HG03175 (cell line): Measurements from ENCODE around the gene PRPF38A.

Source experiments
- ATAC-seq: cut with Tn5 transposase; IDR thresholded peaks from one replicate; pipeline ENCODE4 v1.9.1; 2021; ENCODE audit warnings: mild to moderate bottlenecking, moderate library complexity; ENCODE audit not compliant: unreplicated experiment

PRPF38A gene

DNA sequence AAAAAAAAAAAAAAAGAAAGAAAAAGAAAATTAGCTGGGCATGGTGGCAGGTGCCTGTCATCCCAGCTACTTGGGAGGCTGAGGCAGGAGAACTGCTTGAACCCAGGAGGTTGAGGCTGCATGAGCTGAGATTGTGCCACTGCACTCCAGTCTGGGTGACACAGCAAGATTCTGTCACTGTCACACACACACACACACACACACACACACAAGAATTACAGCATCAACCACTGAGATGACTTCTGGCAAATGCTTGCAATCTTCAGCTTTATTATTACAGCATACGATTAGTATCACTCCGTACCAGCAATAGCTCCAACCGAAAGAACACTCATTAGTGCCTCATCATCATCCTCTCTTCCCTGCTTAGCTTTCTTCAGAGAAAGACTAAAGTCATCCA is 4.8 kb upstream of the PRPF38A start:
- no peak for ATAC-seq

DNA sequence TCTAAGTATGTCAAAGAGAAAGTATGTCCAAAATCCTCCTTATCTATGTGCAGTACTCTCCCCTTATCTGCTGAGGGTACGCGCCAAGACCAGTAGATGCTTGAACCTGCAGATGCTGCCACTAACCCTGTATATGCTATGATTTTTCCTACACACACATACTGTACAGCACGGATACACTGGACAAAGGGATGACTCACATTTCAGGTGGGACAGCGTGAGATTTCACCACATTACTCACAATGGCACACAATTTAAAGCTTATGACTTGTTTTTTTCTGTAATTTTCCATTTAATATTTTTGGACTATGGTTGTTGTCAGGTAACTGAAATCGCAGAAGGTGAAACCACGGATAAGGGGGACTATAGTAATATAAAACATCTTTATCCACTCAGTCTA is 4.3 kb upstream of the PRPF38A start:
- no peak for ATAC-seq

DNA sequence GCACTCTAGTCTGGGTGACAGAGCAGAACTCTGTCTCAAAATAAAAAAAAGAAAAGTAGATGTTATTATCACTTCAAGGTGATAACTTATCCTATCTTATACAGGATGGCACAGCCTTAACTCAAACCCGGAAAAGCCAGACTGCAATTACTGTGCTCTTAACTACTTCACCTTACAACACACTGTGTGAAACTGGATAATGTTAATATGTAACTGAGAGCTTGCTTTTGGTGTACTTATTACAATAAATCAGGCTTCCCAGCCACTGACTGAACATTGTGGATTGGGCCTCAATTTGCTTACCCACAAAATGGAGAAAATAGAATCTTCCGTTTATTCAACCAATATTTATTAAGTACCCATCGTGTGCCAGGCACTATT is 1.6 kb upstream of the PRPF38A start:
- no peak for ATAC-seq

DNA sequence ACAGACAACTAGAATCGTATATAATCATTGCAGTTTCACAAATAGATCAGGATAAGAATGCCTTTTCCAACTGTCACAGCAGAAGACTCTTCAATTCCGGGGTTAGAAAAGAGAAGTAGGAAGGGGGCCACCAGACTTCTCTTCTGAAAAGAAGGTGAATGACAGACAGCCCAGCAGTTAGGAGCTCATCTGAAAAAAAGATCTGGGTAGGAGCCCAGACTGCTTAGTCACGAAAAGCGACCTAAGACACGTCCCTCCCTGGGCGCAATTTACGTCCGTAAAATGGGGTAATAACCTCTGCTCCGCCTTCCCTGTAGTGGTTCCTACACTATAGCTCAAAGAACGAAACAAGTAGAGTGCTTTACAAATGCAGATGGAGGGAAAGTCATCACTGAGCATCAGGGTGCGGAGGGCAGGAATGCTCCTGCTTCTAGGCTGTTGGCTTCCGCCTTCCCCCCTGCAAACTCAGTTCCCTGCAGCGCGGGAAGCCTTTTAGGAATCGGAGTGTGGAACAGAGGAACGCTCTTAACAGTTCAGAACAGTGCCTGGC is 761 bp upstream of the PRPF38A start:
- peak; percentile 40 for ATAC-seq

DNA sequence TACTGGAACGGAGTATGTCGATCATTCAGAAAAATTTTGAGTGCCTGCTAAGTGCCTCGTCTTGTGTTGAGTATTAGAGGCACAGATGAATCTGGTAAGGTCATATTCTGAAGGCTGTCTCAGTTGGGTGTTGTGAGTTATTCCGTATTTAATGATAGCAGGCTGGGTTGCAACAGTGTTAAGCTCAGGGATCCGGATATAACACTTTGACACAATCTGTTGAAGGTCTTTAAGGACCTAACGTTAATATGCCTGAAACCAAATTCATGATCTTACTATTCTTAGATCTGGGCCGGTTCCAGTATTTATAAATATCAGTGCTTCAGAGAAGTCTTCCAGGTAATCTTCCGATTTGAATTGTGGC is 555 bp downstream of the PRPF38A start:
- ATAC-seq = no peak

DNA sequence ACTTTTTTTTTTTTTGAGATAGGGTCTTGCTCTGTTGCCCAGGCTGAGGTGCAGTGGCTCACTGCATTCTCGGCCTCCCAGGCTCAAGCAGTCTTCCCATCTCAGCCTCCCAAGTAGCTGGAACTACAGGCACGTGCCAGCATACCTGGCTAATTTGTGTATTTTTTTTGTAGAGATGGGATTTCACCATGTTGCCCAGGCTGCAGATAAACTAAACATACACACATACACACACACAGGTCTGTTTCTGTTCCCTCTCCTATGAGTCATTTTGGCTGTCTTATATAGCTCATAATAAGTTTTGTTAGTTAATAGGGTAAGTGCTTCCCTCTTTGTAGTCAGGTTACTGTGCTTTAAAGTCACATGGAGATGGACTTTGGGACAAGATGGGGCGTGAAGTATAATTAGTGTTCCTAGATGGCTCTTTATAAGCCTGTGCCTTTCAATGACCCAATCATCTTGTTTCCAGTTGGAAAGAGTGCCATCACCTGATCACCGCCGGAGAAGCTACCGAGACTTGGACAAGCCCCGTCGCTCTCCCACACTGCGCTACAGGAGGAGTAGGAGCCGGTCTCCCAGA is 9.1 kb downstream of the PRPF38A start:
- no peak for ATAC-seq

DNA sequence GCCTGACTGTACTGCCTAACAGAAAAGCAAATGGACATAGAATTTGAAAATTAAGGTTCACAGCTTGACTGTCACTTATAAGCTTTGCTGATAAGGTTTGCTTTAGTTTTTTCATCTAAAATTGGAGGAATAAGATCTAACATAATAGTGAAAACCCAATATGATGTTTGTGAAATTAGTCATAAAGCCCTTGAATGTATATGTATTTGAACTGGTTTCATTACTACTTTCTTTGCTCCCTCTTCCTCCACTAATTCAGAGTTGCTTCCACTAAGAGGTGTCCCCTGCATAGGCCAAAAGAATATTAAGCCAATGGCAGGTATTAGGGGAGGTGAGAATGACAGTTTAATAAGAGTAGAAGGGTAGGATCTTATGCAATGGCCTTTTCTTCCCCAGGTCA is 10.5 kb downstream of the PRPF38A start:
- ATAC-seq = no peak

DNA sequence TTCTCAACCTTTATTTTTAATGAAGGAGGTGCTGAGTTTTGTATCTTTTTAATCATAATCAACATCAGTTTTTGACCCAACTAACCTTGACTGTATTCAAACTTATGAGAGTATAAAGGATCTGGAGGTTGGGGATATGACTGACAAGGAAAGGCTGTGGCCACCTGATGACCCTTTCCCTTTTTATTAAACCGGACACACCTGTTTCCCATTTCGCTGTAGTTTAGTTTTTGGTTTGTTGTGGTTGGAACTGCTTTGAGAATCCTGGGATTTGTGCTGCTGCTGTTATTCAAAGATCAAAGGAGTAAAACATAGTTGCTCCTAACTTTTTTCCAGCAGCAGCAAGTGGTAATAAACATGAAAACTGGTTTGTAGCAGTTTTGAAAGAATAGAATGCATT is 12.4 kb downstream of the PRPF38A start:
- no peak for ATAC-seq

DNA sequence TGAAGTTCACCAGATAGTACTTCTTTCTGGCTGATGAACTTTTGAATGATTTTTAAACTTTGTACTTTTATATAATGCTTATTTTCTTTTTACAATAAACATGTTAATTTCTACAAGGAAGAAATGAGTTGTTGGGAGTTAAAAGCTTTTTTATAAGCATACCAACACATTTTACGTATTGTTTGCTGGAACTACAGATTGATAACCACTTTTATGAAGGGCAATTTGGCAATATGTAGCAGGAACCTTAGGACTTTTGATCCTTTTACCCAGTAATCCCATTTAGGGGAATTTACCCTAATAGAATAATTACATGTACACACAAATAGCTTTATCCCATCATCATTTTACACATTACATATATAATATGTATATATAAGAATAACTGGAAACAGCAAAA is 16.3 kb downstream of the PRPF38A start:
- ATAC-seq = no peak

DNA sequence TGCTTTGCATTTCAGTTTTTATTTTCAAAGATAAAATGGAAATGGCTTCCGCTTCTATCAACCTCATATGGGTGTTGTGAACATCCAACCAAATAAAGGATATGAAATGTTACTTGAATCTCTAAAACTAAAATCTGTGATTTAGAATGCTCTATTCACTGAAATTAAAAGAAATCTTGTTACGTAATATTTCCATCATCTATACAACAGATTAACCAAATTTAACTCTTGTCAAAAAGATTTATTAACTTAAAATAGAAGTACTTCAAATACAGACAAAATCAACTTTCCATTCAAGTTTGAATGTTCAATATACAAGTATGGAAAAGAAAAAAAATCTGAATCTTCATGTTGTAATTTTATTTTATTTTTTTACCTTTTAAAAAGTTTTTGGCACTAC is 18.7 kb downstream of the PRPF38A start:
- no peak for ATAC-seq

DNA sequence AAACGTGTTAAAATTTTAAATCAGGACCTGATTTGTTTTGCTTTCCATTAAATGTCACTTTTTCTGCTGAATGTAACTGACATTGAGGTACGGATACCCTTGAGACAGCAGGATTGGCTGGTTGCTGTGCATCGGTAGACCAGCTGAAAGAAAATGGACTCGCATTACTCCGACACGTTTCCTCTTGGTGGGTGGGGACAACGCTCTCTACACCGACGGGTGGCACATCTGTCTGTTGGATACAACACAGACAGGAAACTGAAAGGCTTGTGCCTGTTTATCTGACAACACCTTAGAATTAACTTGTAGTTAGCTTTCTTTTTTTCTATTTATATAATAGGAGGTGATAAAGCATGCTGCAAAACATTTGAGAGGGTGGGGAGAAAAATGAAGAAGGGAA is 19.4 kb downstream of the PRPF38A start:
- ATAC-seq = no peak

DNA sequence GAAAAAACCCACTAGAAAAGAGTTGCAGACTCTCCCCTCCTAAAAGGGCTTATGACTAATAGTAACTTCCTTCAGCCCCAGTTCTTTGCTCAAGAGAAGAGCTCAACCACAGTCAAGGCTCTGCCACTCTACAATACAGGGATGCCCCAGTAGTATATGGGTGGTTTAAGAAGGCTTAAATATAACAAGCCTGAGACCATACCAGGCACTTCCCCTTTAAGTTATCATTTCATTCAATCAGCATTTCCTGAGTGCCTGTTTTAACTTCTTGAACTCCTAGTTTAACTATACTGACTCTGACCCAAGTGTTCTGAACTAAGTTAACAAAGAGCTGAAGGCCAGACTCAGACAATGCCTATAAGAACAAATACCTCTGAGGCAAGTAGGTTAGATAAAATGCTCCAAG is 19.8 kb downstream of the PRPF38A start:
- ATAC-seq = no peak

DNA sequence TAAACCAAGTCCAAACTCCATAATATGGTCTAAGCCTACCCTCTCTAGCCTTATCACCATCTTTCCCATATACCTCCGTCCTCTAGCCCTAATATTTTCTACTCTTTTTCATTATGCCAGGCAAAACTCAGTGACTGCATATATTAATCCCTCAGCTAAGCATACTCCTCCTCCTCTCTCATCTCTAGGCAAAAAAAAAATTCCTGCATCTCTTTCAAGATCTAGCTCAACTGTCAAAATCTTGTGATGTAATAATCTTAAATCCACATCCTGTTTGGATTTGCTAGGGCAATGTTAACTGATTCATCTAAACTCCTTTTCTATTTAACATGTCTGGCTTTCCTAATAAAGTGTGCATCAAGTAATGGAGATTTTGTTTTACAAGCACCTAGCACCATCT is 20.4 kb downstream of the PRPF38A start:
- no peak for ATAC-seq

DNA sequence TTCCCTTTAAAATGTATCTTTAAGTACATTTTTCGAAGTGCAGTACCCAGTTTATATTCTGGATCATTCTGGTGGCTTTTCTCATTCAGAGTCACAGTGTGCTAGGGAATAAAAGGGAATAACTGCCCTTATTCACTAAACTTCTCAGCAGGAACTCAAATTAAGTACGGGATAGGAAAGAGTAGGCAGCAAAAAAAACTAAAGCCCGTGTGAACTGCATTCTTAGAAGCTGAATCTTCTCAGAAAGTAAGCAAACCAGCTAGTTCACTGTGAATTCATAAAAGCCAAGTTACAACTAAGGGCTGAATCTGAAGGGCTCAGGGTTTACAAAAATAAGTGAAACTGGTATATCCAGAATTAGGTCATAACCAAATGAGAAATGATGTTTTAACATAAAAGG is 22.0 kb downstream of the PRPF38A start:
- ATAC-seq = no peak

DNA sequence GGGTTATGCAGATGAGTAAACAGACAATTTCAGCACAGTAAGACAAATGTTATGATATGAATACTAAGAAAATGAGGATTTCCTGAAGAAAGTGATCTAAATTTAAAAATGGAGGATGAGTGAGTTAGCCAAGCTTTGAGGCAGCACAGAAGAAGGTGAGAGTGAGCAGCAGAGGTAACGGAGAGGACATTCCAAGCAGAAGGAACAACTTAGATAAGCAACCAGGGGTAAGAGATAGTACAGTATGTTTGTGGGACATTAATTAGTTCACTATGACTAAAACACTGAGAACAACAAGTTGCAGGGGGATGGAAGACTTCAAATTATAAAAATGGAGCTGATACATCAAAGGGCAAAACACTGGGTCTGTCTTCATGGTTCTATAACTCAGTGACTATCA is 22.8 kb downstream of the PRPF38A start:
- no peak for ATAC-seq

DNA sequence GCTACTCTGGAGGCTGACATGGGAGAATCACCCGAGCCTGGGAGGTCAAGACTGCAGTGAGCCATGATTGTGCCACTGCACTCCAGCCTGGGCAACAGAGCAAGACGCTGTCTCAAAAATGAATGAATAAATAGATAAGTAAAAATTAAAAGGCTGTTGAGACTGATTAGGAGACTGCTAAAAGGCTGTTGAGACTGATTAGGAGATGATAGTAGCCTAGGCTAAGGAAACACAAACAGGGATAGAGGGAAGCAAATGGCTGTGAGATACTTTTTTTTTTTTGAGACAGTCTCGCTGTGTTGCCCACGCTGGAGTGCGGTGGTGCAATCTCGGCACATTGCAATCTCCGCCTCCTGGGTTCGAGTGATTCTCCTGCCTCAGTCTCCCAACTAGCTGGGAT is 28.4 kb downstream of the PRPF38A start:
- ATAC-seq = no peak

DNA sequence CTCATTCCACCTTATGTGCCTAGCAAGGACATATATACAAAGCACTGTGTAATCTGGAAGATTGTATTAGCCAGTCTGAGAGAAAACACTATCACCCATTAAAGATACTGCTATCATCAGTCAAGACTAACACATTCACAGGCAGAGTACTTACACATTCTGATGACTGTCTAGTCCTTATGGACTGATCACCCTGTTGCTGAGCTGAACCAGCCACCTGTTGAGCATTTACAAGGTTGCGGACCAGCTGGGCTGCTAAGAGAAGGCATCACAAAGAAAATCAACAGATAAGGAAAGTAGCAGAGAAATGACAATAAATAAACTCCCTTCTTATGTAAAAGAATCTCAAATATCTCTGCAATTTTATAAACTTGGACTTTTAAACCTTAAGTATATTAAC is 30.8 kb downstream of the PRPF38A start:
- ATAC-seq = no peak

DNA sequence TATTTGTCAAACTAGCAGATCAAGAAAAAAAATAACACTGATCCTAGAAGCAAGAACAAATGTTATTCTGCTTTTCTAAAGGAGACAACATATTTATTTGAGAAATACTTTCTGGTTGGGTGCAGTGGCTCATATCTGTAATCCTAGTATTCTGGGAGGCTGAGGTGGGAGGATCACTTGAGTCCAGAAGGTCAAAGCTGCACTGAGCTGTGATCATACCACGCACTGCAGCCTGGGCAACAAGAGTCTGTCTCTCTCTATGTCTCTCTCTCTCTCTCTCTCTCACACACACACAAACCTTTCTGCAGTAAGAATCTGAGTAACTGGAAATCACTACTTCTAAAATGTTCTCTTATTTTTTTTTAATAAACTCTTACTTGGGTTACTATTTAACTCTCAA is 31.2 kb downstream of the PRPF38A start:
- ATAC-seq = no peak

DNA sequence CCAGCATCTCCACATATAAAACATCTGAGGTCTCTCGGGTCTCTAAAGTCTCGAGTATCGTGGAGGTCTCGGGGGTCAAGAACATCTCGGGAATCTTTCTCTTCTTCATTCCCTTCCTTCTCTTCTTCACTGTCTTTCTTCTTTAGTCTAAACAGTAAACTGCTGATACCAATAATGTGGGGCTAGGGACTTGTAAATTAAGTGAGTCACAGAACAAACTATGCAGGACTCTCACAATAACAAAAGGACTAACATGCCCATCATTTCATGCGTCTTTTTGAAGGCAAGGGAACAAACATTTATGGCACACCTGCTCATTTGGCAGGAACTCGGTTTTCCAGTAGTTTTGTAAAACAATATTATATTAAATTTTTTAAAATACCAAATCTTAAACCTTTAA is 32.4 kb downstream of the PRPF38A start:
- no peak for ATAC-seq

DNA sequence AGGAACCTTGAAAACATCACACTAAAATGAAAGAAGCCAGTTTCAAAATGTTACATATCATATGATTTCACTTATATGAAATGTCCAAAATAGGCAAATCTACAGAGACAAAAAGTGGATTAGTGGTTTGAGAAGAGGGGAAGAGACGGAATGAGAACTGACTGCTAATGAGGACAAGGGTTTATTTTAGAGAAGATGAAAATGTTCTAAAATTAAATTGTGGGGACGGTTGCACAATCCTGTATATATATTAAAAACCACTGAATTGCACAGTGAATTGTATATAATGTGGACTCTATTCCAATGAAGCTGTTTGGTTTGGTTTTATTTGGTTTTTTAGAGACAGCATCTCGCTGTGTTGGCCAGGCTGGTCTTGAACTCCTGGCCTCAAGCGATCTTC is 35.6 kb downstream of the PRPF38A start:
- no peak for ATAC-seq

DNA sequence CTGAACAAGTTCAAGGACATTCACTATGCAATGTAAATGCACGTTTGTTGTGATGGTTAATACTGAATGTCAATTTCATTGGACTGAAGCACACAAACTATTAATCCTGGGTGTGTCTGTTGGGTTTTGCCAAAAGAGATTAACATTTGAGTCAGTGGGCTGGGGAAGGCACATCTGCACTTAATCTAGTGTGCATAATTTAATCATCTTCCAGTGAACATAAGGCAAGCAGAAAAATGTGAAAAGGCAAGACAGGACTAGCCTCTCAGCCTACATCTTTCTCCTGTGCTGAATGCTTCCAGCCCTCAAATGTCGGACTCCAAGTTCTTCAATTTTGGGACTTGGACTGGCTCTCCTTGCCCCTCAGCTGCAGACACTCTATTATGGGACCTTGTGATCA is 40.1 kb downstream of the PRPF38A start:
- no peak for ATAC-seq

DNA sequence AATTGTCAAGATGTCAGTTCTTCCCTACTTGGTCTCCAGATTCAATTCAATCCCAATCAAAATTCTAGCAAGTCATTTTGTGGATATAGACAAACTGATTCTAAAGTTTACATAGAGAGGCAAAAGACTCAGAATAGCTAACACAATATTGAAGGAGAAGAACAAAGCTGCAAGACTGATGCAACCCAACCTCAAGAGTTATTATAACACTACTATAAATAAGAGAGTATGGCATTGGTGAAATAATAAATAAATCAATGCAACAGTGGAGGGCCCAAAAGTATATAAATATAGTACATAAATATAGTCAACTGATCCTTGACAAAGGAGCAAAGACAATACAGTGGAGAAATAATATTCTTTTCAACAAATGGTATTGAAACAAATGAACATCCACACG is 49.7 kb downstream of the PRPF38A start:
- no peak for ATAC-seq

DNA sequence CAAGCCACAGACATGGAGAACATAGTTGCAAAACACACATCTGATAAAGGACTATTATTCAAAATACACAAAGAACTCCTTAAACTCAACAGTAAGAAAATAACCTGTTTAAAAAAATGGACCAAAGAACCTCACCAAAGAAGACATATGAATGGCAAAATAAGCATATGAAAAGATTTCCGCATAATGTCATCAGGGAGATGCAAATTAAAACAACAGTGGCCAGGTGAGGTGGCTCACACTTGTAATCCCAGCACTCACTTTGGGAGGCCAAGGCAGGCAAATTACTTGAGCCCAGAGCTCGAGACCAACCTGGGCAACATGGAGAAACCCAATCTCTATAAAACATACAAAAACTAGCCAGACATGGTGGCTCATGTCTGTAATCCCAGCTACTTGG is 50.4 kb downstream of the PRPF38A start:
- ATAC-seq = no peak

DNA sequence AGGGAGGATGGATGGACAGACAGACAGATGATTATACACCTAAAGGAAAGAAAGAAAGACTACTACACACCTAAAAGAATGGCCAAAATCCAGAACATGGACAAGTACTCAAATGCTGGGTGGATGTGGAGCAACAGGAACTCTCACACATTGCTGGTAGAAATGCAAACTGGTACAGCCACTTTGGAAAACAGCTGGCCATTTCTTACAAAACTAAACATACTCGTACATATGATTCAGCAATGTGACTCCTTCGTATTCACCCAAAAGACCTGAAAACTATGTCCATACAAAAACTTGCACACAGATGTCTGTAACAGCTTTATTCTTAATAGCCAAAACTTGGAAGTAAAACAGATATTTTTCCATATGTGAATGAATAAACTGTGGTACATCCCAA is 51.3 kb downstream of the PRPF38A start:
- no peak for ATAC-seq
